ENCODE data around the gene ZC3HAV1L.
"Not testable (repeated sequence)": the region's sequence is repeated elsewhere in the genome, so short reads cannot be mapped to it uniquely, and the experiment has no call there.

DNA sequence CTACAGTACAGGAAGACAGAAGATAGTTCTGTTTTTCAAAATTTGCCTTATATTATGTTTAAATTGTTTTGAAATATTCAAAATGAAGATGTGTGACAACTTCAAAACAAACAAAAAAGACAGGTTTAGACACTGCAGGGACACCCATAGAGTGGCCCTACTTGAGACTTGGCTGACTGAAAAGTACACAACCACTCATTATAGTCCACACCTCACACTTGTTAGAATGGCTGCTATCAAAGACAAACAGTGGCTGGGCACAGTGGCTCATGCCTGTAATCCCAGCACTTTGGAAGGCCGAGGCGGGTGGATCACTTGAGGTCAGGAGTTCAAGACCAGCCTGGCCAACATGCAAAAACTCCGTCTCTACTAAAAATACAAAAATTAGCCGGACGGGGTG is 41.9 kb upstream of the ZC3HAV1L start:
- not testable (repeated sequence) for TF ChIP-seq EZH2 (IDR thresholded peaks at IDR 0.05; ENCODE audit: low read depth, low read length, severe bottlenecking); NANOG (IDR thresholded peaks at IDR 0.05; ENCODE audit: insufficient read depth, low read depth, low read length, poor library complexity, severe bottlenecking); KDM1A (IDR thresholded peaks at IDR 0.05; ENCODE audit: borderline replicate concordance, low read length); GTF2F1 (IDR thresholded peaks at IDR 0.05; ENCODE audit: borderline replicate concordance, low read depth, low read length); POLR2AphosphoS5 (IDR thresholded peaks at IDR 0.05; ENCODE audit: low read depth, low read length); SIX5 (IDR thresholded peaks at IDR 0.05; ENCODE audit: low read depth, low read length); JUND (IDR thresholded peaks at IDR 0.05; ENCODE audit: low read length); RFX5 (IDR thresholded peaks at IDR 0.05; ENCODE audit: borderline replicate concordance, low read depth, low read length)
- TF ChIP-seq, protein P1, sequence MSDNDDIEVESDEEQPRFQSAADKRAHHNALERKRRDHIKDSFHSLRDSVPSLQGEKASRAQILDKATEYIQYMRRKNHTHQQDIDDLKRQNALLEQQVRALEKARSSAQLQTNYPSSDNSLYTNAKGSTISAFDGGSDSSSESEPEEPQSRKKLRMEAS (IDR thresholded peaks at IDR 0.05), result not testable (repeated sequence)
